Measurements from ENCODE around the gene FBXL12. TPM values are rescaled to one million over a fixed set of nuclear protein-coding genes. Genes with fewer than 3 reads are reported as not detected.

FBXL12 gene
- polyA plus RNA-seq, 1 donor from 2014 or later = 31.5 TPM

GRCh38 chr19:9827289-9828238 lies 8.7 kb upstream of the FBXL12 start, which contains the start of gene UBL5:
UBL5 (plus strand) TSS chr19:9827918; CDS start chr19:9828338, 420 bp downstream.
- Histone ChIP-seq H2AFZ (ENCODE audit: low read depth, low read length) (peak within 1 kb of the TSS; percentile 82), H3K9me2 (ENCODE audit: insufficient read depth, low read length) (no peaks in the 10 kb centered on the region), H3K79me2 (replicated peaks; ENCODE audit: insufficient read depth, low read length) (peaks cover 46% of the 10 kb centered on the region), H3K9ac (ENCODE audit: low read length) (peak within 1 kb of the TSS; percentile 90), H3K9me3 (ENCODE audit: low read length) (no peaks in the 10 kb centered on the region), H3K4me3 (ENCODE audit: low read length) (peak within 1 kb of the TSS; percentile 98), H4K20me1 (ENCODE audit: insufficient read depth) (no peaks in the 10 kb centered on the region), H3K4me2 (ENCODE audit: low read length) (peak within 1 kb of the TSS; percentile 94), H3K36me3 (ENCODE audit: insufficient read depth, low read length) (no peaks in the 10 kb centered on the region), H3K27ac (ENCODE audit: low read length) (peak within 1 kb of the TSS; percentile 84), H3K27me3 (ENCODE audit: insufficient read depth, low read depth, low read length) (no peaks in the 10 kb centered on the region), H3F3A (ENCODE audit: insufficient read depth, low read length, poor library complexity, severe bottlenecking) (no peaks in the 10 kb centered on the region)
- TF ChIP-seq EZH2 (IDR thresholded peaks at IDR 0.05; ENCODE audit: borderline replicate concordance, insufficient read depth, low read length, poor library complexity, severe bottlenecking) (no peak), MXI1 (conservative IDR thresholded peaks at IDR 0.05; ENCODE audit: poor library complexity, severe bottlenecking) (peak; percentile 96), REST (IDR thresholded peaks at IDR 0.05; ENCODE audit: borderline replicate concordance) (peak; percentile 54), EP300 (conservative IDR thresholded peaks at IDR 0.05; ENCODE audit: poor library complexity, severe bottlenecking) (peak; percentile 41), RAD21 (conservative IDR thresholded peaks at IDR 0.05) (peak; percentile 24), SMC3 (conservative IDR thresholded peaks at IDR 0.05; ENCODE audit: poor library complexity) (peak; percentile 27), POLR2AphosphoS5 (IDR thresholded peaks at IDR 0.05) (peak; percentile 98), TAF1 (IDR thresholded peaks at IDR 0.05; ENCODE audit: low read depth) (no peak), CTCF (IDR thresholded peaks at IDR 0.05; ENCODE audit: poor library complexity, severe bottlenecking) (no peak)

GRCh38 chr19:9823816-9824215 lies 4.9 kb upstream of the FBXL12 start:
- no peaks in the 10 kb centered on the region for H4K20me1 ChIP-seq (ENCODE audit: insufficient read depth)
- peaks cover 29% of the 10 kb centered on the region for H3K79me2 ChIP-seq (replicated peaks; ENCODE audit: insufficient read depth, low read length)
- H3F3A ChIP-seq (ENCODE audit: insufficient read depth, low read length, poor library complexity, severe bottlenecking) = no peaks in the 10 kb centered on the region
- no peaks in the 10 kb centered on the region for H3K27me3 ChIP-seq (ENCODE audit: insufficient read depth, low read depth, low read length)
- no peaks in the 10 kb centered on the region for H3K9me2 ChIP-seq (ENCODE audit: insufficient read depth, low read length)
- no peak for TF ChIP-seq POLR2AphosphoS5 (IDR thresholded peaks at IDR 0.05)
- TF ChIP-seq SMC3 (conservative IDR thresholded peaks at IDR 0.05; ENCODE audit: poor library complexity) = no peak
- TF ChIP-seq EZH2 (IDR thresholded peaks at IDR 0.05; ENCODE audit: borderline replicate concordance, insufficient read depth, low read length, poor library complexity, severe bottlenecking) = no peak
- no peak for TF ChIP-seq EP300 (conservative IDR thresholded peaks at IDR 0.05; ENCODE audit: poor library complexity, severe bottlenecking)
- no peak for TF ChIP-seq RAD21 (conservative IDR thresholded peaks at IDR 0.05)
- no peak for TF ChIP-seq MXI1 (conservative IDR thresholded peaks at IDR 0.05; ENCODE audit: poor library complexity, severe bottlenecking)
- TF ChIP-seq TAF1 (IDR thresholded peaks at IDR 0.05; ENCODE audit: low read depth) = no peak
- TF ChIP-seq REST (IDR thresholded peaks at IDR 0.05; ENCODE audit: borderline replicate concordance) = no peak
- TF ChIP-seq CTCF (IDR thresholded peaks at IDR 0.05; ENCODE audit: poor library complexity, severe bottlenecking) = no peak
- H3K9me3 ChIP-seq (ENCODE audit: low read length) = no peaks in the 10 kb centered on the region
- no peak overlapping the region for H3K27ac ChIP-seq (ENCODE audit: low read length)
- no peak overlapping the region for H3K4me2 ChIP-seq (ENCODE audit: low read length)
- H3K36me3 ChIP-seq (ENCODE audit: insufficient read depth, low read length) = no peaks in the 10 kb centered on the region
- H3K4me3 ChIP-seq (ENCODE audit: low read length) = no peak overlapping the region
- no peak overlapping the region for H2AFZ ChIP-seq (ENCODE audit: low read depth, low read length)
- no peak overlapping the region for H3K9ac ChIP-seq (ENCODE audit: low read length)
